Ammon's horn (tissue), 1 donor: ENCODE measurements around the gene LRRC14B.
A peak's percentile ranks its signal among the peaks of the same experiment; 100 is the strongest.
"Not testable (repeated sequence)": the region's sequence is repeated elsewhere in the genome, so short reads cannot be mapped to it uniquely, and the experiment has no call there.

Source experiments
- DNase-seq: peaks from one replicate; pipeline ENCODE4 v3.0.0-alpha.2; 2016; ENCODE audit warnings: low spot score

The LRRC14B gene

GRCh38 chr5:160173-160510 is 31.2 kb upstream of the LRRC14B start:
- peak; percentile 21 for DNase-seq

GRCh38 chr5:160921-161802 is 30.1 kb upstream of the LRRC14B start:
- no peak for DNase-seq

- no peak for DNase-seq
Measured at GRCh38 chr5:161803-162110, 29.5 kb upstream of the LRRC14B start.

GRCh38 chr5:162190-162564 is 29.1 kb upstream of the LRRC14B start:
- no peak for DNase-seq

- no peak for DNase-seq
Measured at GRCh38 chr5:162565-163337, 28.5 kb upstream of the LRRC14B start.

- no peak for DNase-seq
Measured at GRCh38 chr5:163338-163620, 28.0 kb upstream of the LRRC14B start.

- DNase-seq, result no peak
Measured at GRCh38 chr5:163841-164240, 27.5 kb upstream of the LRRC14B start.

- no peak for DNase-seq
Measured at GRCh38 chr5:164244-164643, 27.1 kb upstream of the LRRC14B start.

- not testable (repeated sequence) for DNase-seq
Measured at GRCh38 chr5:164783-165182, 26.5 kb upstream of the LRRC14B start.

- DNase-seq, result no peak
Measured at GRCh38 chr5:166441-167372, 24.6 kb upstream of the LRRC14B start.

GRCh38 chr5:167511-167910 is 23.8 kb upstream of the LRRC14B start:
- no peak for DNase-seq

- no peak for DNase-seq
Measured at GRCh38 chr5:167982-168660, 23.2 kb upstream of the LRRC14B start.

GRCh38 chr5:169071-169727 is 22.1 kb upstream of the LRRC14B start:
- no peak for DNase-seq

- DNase-seq, result no peak
Measured at GRCh38 chr5:169728-170094, 21.6 kb upstream of the LRRC14B start.

GRCh38 chr5:170971-171800 is 20.1 kb upstream of the LRRC14B start:
- DNase-seq, result no peak

- no peak for DNase-seq
Measured at GRCh38 chr5:171801-172331, 19.4 kb upstream of the LRRC14B start.

- DNase-seq, result no peak
Measured at GRCh38 chr5:172421-172820, 18.9 kb upstream of the LRRC14B start.

GRCh38 chr5:172841-173251 is 18.4 kb upstream of the LRRC14B start:
- no peak for DNase-seq

GRCh38 chr5:173392-174290 is 17.7 kb upstream of the LRRC14B start:
- no peak for DNase-seq

- DNase-seq, result no peak
Measured at GRCh38 chr5:174291-174600, 17.0 kb upstream of the LRRC14B start.
